Choroid plexus epithelial cell (primary cell): Measurements from ENCODE around the gene RPTOR.

ENCODE experiments used
- DNase-seq: peaks from one replicate; pipeline ENCODE4 v3.0.0-alpha.2; 2010; ENCODE audit warnings: low read depth
- H3K4me3 ChIP-seq: 2 replicates; pipeline ENCODE4 v1.5.1; 2011; ENCODE audit warnings: low read depth, mild to moderate bottlenecking, control low read depth, low read length, moderate library complexity
- TF ChIP-seq, protein P1 (sequence below): conservative IDR thresholded peaks from 2 replicates; pipeline ENCODE4 v1.5.1; 2011; ENCODE audit warnings: low read depth, mild to moderate bottlenecking, control low read depth, inconsistent platforms, low read length, moderate library complexity

The RPTOR gene

DNA sequence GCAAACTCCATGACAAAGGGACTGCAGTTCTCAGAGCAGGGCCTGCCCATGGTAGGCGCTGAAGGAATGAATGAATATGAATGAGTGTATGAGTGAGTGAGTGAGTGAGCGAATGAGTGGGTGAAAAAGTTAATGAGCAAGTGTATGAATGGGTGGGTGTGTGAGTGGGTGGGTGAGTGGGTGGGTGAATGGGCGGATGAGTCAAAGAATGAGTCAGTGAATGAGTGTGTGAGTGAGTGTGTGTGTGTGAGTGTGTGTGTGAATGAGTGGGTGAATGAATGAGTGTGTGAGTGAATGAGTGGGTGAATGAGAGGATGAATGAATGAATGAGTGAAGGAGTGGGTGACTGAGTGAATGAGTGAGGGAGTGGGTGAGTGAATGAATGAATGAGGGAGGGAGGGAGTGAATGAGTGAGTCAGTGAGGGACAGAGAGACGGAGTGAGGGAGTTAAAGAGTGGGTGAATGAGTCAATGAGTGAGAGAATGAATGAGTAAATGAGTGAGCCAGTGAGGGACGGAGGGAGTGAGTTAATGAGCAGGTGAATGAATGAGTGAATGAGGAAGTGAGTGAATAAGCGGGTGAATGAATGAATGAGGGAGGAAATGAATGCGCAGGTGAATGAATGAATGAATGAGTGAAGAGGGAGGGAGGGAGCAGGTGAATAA is 435.9 kb downstream of the RPTOR start:
- H3K4me3 ChIP-seq = no peak overlapping the region
- TF ChIP-seq, protein P1, sequence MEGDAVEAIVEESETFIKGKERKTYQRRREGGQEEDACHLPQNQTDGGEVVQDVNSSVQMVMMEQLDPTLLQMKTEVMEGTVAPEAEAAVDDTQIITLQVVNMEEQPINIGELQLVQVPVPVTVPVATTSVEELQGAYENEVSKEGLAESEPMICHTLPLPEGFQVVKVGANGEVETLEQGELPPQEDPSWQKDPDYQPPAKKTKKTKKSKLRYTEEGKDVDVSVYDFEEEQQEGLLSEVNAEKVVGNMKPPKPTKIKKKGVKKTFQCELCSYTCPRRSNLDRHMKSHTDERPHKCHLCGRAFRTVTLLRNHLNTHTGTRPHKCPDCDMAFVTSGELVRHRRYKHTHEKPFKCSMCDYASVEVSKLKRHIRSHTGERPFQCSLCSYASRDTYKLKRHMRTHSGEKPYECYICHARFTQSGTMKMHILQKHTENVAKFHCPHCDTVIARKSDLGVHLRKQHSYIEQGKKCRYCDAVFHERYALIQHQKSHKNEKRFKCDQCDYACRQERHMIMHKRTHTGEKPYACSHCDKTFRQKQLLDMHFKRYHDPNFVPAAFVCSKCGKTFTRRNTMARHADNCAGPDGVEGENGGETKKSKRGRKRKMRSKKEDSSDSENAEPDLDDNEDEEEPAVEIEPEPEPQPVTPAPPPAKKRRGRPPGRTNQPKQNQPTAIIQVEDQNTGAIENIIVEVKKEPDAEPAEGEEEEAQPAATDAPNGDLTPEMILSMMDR = no peak
- DNase-seq = no peak

DNA sequence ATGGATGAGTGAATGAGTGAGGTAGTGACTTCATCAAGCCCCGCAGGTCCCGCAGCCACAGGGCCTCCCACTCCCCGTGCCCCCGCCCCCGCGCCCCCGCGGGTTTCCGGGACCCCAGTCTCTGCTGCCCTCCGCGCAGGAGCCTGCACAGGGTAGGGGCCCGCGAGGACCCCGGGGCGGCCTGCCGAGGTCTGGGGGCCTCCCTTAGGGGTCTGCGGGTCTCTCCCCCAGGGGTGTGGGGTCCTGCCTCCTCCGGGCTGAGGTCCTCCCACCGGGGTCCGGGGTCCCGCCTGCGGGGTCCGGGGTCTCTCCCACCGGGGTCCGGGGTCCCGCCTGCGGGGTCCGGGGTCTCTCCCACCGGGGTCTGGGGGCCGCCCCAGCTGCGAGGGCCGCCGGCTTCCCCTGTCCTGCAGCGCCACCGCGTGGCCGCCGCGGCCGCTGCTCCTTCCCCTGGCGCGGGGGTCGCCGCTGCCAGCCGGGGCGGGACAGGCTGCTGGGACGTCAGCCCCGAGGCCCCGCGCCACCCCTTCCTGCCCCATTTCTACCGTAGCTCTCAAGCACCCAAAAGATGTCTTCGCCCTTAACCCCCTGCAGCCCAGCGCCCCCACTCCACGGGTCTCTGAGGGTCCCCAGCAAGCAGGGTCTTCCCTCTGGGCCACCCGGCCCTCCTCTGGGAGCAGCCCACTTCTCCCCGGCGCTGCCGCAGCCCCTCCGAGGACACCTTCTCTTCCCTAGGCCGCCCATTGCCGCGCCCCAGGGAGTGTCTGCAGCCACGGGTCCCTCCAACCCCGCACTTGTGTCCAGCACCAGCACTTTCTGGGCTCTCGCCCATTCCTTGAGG is 436.6 kb downstream of the RPTOR start:
- H3K4me3 ChIP-seq = no peak overlapping the region
- no peak for DNase-seq
- TF ChIP-seq, protein P1 = peak; percentile 48

DNA sequence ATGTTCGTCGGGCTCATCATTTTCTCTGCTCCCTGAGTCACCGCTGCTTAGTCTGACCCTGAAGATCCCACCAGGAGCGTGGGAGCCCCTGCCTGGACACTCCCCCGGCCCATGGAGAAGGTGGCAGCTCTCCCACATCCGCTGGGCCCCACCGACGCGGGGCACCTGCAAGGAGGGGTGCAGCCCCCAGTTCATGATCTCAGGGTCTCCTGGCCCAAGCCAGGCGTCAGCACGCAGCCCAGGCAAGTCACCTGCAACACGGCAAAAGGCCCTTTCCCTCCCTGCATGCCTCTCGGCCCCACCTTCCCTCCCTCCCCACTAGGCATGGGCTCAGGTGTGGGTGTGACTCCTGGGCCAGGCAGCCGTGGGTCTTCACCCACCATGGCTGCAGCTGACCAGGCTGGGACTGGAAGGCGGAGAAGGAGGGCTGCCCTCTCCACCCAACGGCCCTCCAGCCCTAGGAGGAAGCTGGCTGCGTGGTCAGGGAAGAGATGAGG is 437.3 kb downstream of the RPTOR start:
- DNase-seq = no peak
- no peak overlapping the region for H3K4me3 ChIP-seq
- TF ChIP-seq, protein P1 = no peak

DNA sequence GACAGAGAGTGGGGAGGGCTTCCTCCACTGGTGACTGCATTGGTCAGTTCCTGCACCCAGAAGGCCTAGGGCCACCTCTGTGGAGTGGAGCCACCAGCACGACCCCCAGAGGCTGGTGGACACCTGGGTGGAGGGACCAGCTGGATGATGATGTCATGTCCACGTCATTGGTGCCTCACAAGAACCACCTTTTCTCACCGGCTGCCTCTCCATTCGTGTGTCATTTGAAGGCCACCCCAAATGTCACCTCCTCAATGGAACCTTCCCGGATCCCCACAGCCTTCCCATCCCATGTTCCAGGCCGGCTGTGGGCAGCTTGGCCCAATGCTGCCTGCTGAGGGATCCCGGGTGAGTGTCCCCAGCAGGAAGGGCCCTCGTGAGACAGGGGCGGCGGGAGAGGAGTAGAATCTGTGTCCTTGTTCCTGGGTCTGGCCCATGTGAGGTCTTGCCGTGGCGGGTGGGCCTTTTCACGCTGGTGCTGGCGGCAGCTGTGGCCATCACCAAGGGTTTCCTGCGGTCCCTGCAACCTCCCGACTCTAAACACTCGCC is 437.9 kb downstream of the RPTOR start:
- TF ChIP-seq, protein P1 = no peak
- DNase-seq = no peak
- H3K4me3 ChIP-seq = no peak overlapping the region

DNA sequence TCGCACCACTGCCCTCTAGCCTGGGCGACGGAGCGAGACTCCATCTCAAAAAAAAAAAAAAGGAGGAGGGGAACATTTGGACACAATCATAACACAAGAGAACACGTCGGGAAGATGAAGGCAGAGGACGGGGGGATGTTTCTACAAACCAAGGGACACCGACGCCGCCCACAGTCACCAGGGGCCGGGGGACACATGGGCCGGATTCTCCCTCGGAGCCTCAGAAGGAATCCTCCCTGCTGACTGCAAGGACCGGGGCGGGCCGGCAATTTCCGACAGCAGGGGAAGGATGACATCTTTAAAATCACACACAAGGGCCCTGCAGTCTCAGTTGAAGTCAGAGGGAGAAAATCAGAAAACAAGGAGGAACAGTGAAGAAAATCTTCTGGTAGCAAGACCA is 438.9 kb downstream of the RPTOR start:
- DNase-seq = no peak
- no peak overlapping the region for H3K4me3 ChIP-seq
- TF ChIP-seq, protein P1 = no peak

DNA sequence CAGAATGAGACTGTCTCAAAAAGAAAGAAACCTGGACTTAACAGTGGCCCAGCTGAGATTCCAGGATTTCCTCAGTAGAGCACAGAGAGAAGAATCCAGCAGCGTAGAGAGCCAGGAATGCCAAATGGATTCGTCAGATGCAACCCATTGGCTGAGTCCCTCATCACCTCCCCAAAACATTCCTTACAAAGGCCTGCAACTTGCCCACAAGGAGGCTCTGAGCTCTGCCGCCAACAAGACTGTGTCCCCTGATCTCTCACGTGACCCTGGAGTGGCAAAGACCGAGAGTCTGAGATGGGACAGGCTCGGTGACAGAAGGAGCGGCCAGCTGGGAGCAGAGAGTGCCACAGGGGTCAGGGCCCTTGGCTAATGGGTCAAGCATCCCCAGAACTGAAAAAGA is 440.1 kb downstream of the RPTOR start:
- DNase-seq = peak; percentile 84
- TF ChIP-seq, protein P1 = peak; percentile 45
- no peak overlapping the region for H3K4me3 ChIP-seq
